ENCODE results near the gene ADCY1.

DNA sequence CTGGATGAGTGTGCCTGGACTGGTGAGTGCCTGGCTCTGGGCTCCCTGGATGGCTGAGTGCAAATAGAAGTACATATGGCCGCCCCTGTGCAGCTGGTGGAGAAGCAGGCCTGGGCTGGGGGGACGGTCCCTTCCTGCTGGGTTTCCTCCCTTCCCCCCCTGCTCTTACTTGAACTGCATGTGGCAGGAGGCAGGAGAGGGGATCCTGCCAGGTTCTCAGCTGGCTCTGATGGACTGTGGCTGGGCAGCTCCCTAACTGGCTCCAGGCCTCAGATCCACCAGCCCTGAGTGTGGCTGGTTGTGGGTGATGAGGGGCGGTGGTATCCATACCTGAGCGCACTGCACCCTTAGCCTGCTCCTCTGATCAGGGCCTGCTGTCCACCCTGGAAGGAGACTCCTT, 26.9 kb downstream of the ADCY1 start:
- TF ChIP-seq, protein P1, sequence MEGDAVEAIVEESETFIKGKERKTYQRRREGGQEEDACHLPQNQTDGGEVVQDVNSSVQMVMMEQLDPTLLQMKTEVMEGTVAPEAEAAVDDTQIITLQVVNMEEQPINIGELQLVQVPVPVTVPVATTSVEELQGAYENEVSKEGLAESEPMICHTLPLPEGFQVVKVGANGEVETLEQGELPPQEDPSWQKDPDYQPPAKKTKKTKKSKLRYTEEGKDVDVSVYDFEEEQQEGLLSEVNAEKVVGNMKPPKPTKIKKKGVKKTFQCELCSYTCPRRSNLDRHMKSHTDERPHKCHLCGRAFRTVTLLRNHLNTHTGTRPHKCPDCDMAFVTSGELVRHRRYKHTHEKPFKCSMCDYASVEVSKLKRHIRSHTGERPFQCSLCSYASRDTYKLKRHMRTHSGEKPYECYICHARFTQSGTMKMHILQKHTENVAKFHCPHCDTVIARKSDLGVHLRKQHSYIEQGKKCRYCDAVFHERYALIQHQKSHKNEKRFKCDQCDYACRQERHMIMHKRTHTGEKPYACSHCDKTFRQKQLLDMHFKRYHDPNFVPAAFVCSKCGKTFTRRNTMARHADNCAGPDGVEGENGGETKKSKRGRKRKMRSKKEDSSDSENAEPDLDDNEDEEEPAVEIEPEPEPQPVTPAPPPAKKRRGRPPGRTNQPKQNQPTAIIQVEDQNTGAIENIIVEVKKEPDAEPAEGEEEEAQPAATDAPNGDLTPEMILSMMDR (conservative IDR thresholded peaks at IDR 0.05; ENCODE audit: low read length) = no peak
- no peak for TF ChIP-seq EZH2phosphoT487 (IDR thresholded peaks at IDR 0.05; ENCODE audit: borderline replicate concordance)

Data from Loucy (cell line).